ENCODE results near the gene EXOC4.

EXOC4 gene

GRCh38 chr7:133282094-133282493, 29.2 kb downstream of the EXOC4 start:
- no peak for TF ChIP-seq CTCF (IDR thresholded peaks at IDR 0.05; ENCODE audit: low read depth, low read length)
- H3K36me3 ChIP-seq, result peaks cover 18% of the 10 kb centered on the region
- DNase-seq, result no peak
- H3K4me3 ChIP-seq (ENCODE audit: low read depth, low read length), result no peak overlapping the region
- no peaks in the 10 kb centered on the region for H3K9me3 ChIP-seq (ENCODE audit: severe bottlenecking)
- no peak overlapping the region for H3K27ac ChIP-seq
- no peaks in the 10 kb centered on the region for H3K27me3 ChIP-seq (ENCODE audit: insufficient read depth, low read depth, severe bottlenecking)

GRCh38 chr7:133284092-133284491, 31.2 kb downstream of the EXOC4 start:
- H3K4me3 ChIP-seq (ENCODE audit: low read depth, low read length), result no peak overlapping the region
- DNase-seq, result no peak
- H3K36me3 ChIP-seq, result peaks cover 17% of the 10 kb centered on the region
- H3K9me3 ChIP-seq (ENCODE audit: severe bottlenecking), result no peaks in the 10 kb centered on the region
- no peaks in the 10 kb centered on the region for H3K27me3 ChIP-seq (ENCODE audit: insufficient read depth, low read depth, severe bottlenecking)
- TF ChIP-seq CTCF (IDR thresholded peaks at IDR 0.05; ENCODE audit: low read depth, low read length), result no peak
- no peak overlapping the region for H3K27ac ChIP-seq

GRCh38 chr7:133288970-133289369, 36.1 kb downstream of the EXOC4 start:
- H3K36me3 ChIP-seq, result peaks cover 29% of the 10 kb centered on the region
- no peak for TF ChIP-seq CTCF (IDR thresholded peaks at IDR 0.05; ENCODE audit: low read depth, low read length)
- no peak overlapping the region for H3K27ac ChIP-seq
- no peaks in the 10 kb centered on the region for H3K9me3 ChIP-seq (ENCODE audit: severe bottlenecking)
- no peak overlapping the region for H3K4me3 ChIP-seq (ENCODE audit: low read depth, low read length)
- DNase-seq, result no peak
- H3K27me3 ChIP-seq (ENCODE audit: insufficient read depth, low read depth, severe bottlenecking), result no peaks in the 10 kb centered on the region

- Histone ChIP-seq H3K4me3 (ENCODE audit: low read depth, low read length) (no peak overlapping the region), H3K9me3 (ENCODE audit: severe bottlenecking) (no peaks in the 10 kb centered on the region), H3K27me3 (ENCODE audit: insufficient read depth, low read depth, severe bottlenecking) (no peaks in the 10 kb centered on the region), H3K36me3 (peaks cover 29% of the 10 kb centered on the region), H3K27ac (no peak overlapping the region)
- no peak for TF ChIP-seq CTCF (IDR thresholded peaks at IDR 0.05; ENCODE audit: low read depth, low read length)
- DNase-seq, result no peak
Measured at GRCh38 chr7:133290041-133290440, 37.2 kb downstream of the EXOC4 start.

- no peak for TF ChIP-seq CTCF (IDR thresholded peaks at IDR 0.05; ENCODE audit: low read depth, low read length)
- H3K27me3 ChIP-seq (ENCODE audit: insufficient read depth, low read depth, severe bottlenecking), result no peaks in the 10 kb centered on the region
- H3K9me3 ChIP-seq (ENCODE audit: severe bottlenecking), result no peaks in the 10 kb centered on the region
- no peak for DNase-seq
- no peak overlapping the region for H3K4me3 ChIP-seq (ENCODE audit: low read depth, low read length)
- no peak overlapping the region for H3K27ac ChIP-seq
- H3K36me3 ChIP-seq, result peaks cover 29% of the 10 kb centered on the region
Measured at GRCh38 chr7:133290676-133291333, 37.9 kb downstream of the EXOC4 start.

GRCh38 chr7:133292631-133293030, 39.8 kb downstream of the EXOC4 start:
- H3K36me3 ChIP-seq, result peaks cover 29% of the 10 kb centered on the region
- no peaks in the 10 kb centered on the region for H3K27me3 ChIP-seq (ENCODE audit: insufficient read depth, low read depth, severe bottlenecking)
- no peak for DNase-seq
- no peaks in the 10 kb centered on the region for H3K9me3 ChIP-seq (ENCODE audit: severe bottlenecking)
- H3K27ac ChIP-seq, result no peak overlapping the region
- no peak for TF ChIP-seq CTCF (IDR thresholded peaks at IDR 0.05; ENCODE audit: low read depth, low read length)
- no peak overlapping the region for H3K4me3 ChIP-seq (ENCODE audit: low read depth, low read length)

Data from WERI-Rb-1 (cell line).